Liver (tissue), 9 donors: ENCODE measurements around the gene MB21D2. TPM values are rescaled to one million over a fixed set of nuclear protein-coding genes. Genes with fewer than 3 reads are reported as not detected.

Experiments used
- DNase-seq: peaks from one replicate; pipeline ENCODE4 v3.0.0-alpha.2; 2017; ENCODE audit warnings: low spot score
- H3K27ac ChIP-seq, 2 donors: one replicate each; pipeline ENCODE4 v1.7.0; 2013; ENCODE audit warnings: inconsistent platforms in 2 of 2, low read length in 2 of 2, control low read depth in 1 of 2, low read depth in 1 of 2, mild to moderate bottlenecking in 1 of 2
- H3K27me3 ChIP-seq, 4 donors: one replicate each; pipeline versions ENCODE4 v1.6.1 to v1.7.0; 2013; ENCODE audit warnings: low read length in 3 of 4, inconsistent platforms in 1 of 4, mild to moderate bottlenecking in 1 of 4, moderate library complexity in 1 of 4; ENCODE audit not compliant: control insufficient read depth in 4 of 4, insufficient read depth in 4 of 4
- H3K36me3 ChIP-seq, 4 donors: one replicate each; pipeline versions ENCODE4 v1.6.1 to v1.7.0; 2013; ENCODE audit warnings: low read length in 3 of 4, mild to moderate bottlenecking in 3 of 4, low read depth in 1 of 4, moderate library complexity in 1 of 4; ENCODE audit not compliant: control insufficient read depth in 4 of 4, insufficient read depth in 3 of 4
- H3K4me1 ChIP-seq, 4 donors: one replicate each; pipeline versions ENCODE4 v1.6.1 to v1.7.0; 2013; ENCODE audit warnings: low read length in 3 of 4, mild to moderate bottlenecking in 3 of 4, moderate library complexity in 1 of 4; ENCODE audit not compliant: control insufficient read depth in 4 of 4, insufficient read depth in 4 of 4
- H3K4me3 ChIP-seq, 3 donors: one replicate each; pipeline versions ENCODE4 v1.6.1 to v1.7.0; 2013; ENCODE audit warnings: low read length in 3 of 3, control low read depth in 1 of 3, low read depth in 1 of 3, mild to moderate bottlenecking in 1 of 3
- H3K9ac ChIP-seq, 2 donors: one replicate each; pipeline ENCODE4 v1.7.0; 2013; ENCODE audit warnings: low read length in 2 of 2, mild to moderate bottlenecking in 2 of 2, moderate library complexity in 2 of 2, control low read depth in 1 of 2, low read depth in 1 of 2
- H3K9me3 ChIP-seq, 4 donors: one replicate each; pipeline versions ENCODE4 v1.6.1 to v1.7.0; 2013; ENCODE audit warnings: low read length in 3 of 4; ENCODE audit not compliant: control insufficient read depth in 4 of 4
- ATF3 ChIP-seq: IDR thresholded peaks from 2 replicates; pipeline ENCODE4 v1.6.1; 2016; ENCODE audit warnings: antibody characterized with exemption
- CTCF ChIP-seq: fragments of 150-350 bp; IDR thresholded peaks from 2 replicates; pipeline ENCODE4 v1.5.1; 2017; ENCODE audit warnings: improper control_type of control experiment, low read depth, low read length; ENCODE audit not compliant: missing input control
- FOXA1 ChIP-seq: IDR thresholded peaks from 2 replicates; pipeline ENCODE4 v1.6.1; 2016; ENCODE audit warnings: antibody characterized with exemption
- HNF4A ChIP-seq, 2 donors: conservative IDR thresholded peaks; 2 replicates each; pipeline ENCODE4 v1.6.1; 2016; ENCODE audit warnings: antibody characterized with exemption in 2 of 2, mild to moderate bottlenecking in 2 of 2
- HNF4G ChIP-seq: IDR thresholded peaks from 2 replicates; pipeline ENCODE4 v1.6.1; 2016; ENCODE audit warnings: antibody characterized with exemption
- JUND ChIP-seq, 2 donors: IDR thresholded peaks; 2 replicates each; pipeline ENCODE4 v1.6.1; 2016; ENCODE audit warnings: antibody characterized with exemption in 2 of 2
- MAX ChIP-seq: IDR thresholded peaks from 2 replicates; pipeline ENCODE4 v1.6.1; 2016; ENCODE audit warnings: antibody characterized with exemption
- NR2F2 ChIP-seq: IDR thresholded peaks from 2 replicates; pipeline ENCODE4 v1.6.1; 2016; ENCODE audit warnings: antibody characterized with exemption
- RAD21 ChIP-seq, 2 donors: IDR thresholded peaks; 2 replicates each; pipeline ENCODE4 v1.6.1; 2016; ENCODE audit warnings: antibody characterized with exemption in 2 of 2, mild to moderate bottlenecking in 2 of 2
- REST ChIP-seq: IDR thresholded peaks from 2 replicates; pipeline ENCODE4 v1.6.1; 2016; ENCODE audit warnings: antibody characterized with exemption, mild to moderate bottlenecking
- SP1 ChIP-seq: IDR thresholded peaks from 2 replicates; pipeline ENCODE4 v1.6.1; 2018; ENCODE audit warnings: antibody characterized with exemption, mild to moderate bottlenecking
- TAF1 ChIP-seq: conservative IDR thresholded peaks from 2 replicates; pipeline ENCODE4 v1.6.1; 2016; ENCODE audit warnings: antibody characterized with exemption, mild to moderate bottlenecking
- YY1 ChIP-seq: IDR thresholded peaks from 2 replicates; pipeline ENCODE4 v1.6.1; 2016; ENCODE audit warnings: antibody characterized with exemption, mild to moderate bottlenecking
- WGBS: extraction: QIAGEN DNeasy Blood & Tissue Kit; methylation state at CpG from one replicate; pipeline ENCODE4 v1.1.7; 2013; 5-methylcytosine and 5-hydroxymethylcytosine counted together
- polyA plus RNA-seq, 2 donors: library from polyadenylated mRNA; stranded (reverse) in 1 of 2; unstranded in 1 of 2; fragments of 200-250 nt in 1 of 2; fragments of >200 nt in 1 of 2; fragmentation: Nextera tagmentation in 1 of 2; extraction: Ambion mirVana in 1 of 2; gene quantifications; one replicate each; pipeline versions ENCODE4 v1.2.1 to v1.2.3, GENCODE V29; 2013 to 2015
- total RNA-seq, 2 donors: library from RNA; depleted of rRNA; stranded (reverse); fragments of >200 nt; gene quantifications; one replicate each; pipeline ENCODE4 v1.2.3, GENCODE V29; 2014
- donor health status: healthy.
- donor health status: healthy.
- donor health status: healthy.
- donor health status: healthy.
- donor health status: healthy.

Gene MB21D2
- total and polyA plus RNA-seq, 4 donors = 0.13 to 1.9 (median 0.46) TPM

GRCh38 chr3:192911293-192911692, 6.4 kb downstream of the MB21D2 start:
- peaks cover 0 to 11% (median 3%) of the 10 kb centered on the region in 4 donors for H3K27me3 ChIP-seq
- H3K36me3 ChIP-seq = no peaks in the 10 kb centered on the region
- H3K27ac ChIP-seq = no peak overlapping the region
- H3K9ac ChIP-seq = no peak overlapping the region
- WGBS = 84% methylated on average over 1 of the region's 1 CpG
- H3K9me3 ChIP-seq = no peaks in the 10 kb centered on the region
- no peak for DNase-seq
- TF ChIP-seq SP1 (no peak), JUND (IDR thresholded peaks at IDR 0.05) (no peak), NR2F2 (no peak), ATF3 (no peak), HNF4A (conservative IDR thresholded peaks at IDR 0.05) (no peak), TAF1 (no peak), CTCF (no peak), REST (no peak)
- H3K4me1 ChIP-seq = peaks cover 0 to 3% (median 0%) of the 10 kb centered on the region in 4 donors
- H3K4me3 ChIP-seq = no peak overlapping the region

- Histone ChIP-seq H3K27me3 (peaks cover 0 to 6% (median 2%) of the 10 kb centered on the region in 4 donors), H3K27ac (no peak overlapping the region), H3K9ac (no peak overlapping the region), H3K9me3 (no peaks in the 10 kb centered on the region), H3K4me1 (no peaks in the 10 kb centered on the region), H3K36me3 (no peaks in the 10 kb centered on the region), H3K4me3 (no peak overlapping the region)
- WGBS = 66% methylated on average over 4 of the region's 4 CpGs
- DNase-seq = no peak
- no peak for TF ChIP-seq REST
- no peak for TF ChIP-seq TAF1
- no peak for TF ChIP-seq NR2F2
- TF ChIP-seq FOXA1 = no peak
- no peak for TF ChIP-seq HNF4A (conservative IDR thresholded peaks at IDR 0.05)
- TF ChIP-seq HNF4G = no peak
- TF ChIP-seq YY1 = no peak
- TF ChIP-seq ATF3 = no peak
- no peak for TF ChIP-seq MAX
- TF ChIP-seq RAD21 (IDR thresholded peaks at IDR 0.05) = no peak
These were observed 9.9 kb downstream of the MB21D2 start for GRCh38 chr3:192907784-192908183.
